Activated T-helper 1 cell treated with anti-CD3 and anti-CD28 coated beads, Interleukin-2, amount 50 U/mL, for 16 hours (primary cell): ENCODE data around the gene UACA.

ENCODE experiments used
- DNase-seq, 2 donors: peaks; one replicate each; pipeline ENCODE4 v3.0.0-alpha.2; 2020; ENCODE audit warnings: low read depth in 1 of 2, low spot score in 1 of 2

The UACA gene

GRCh38 chr15:70710714-70711113 is 52.6 kb downstream of the UACA start:
- DNase-seq, result no peak

- DNase-seq, result no peak
Measured at GRCh38 chr15:70708839-70709238, 54.5 kb downstream of the UACA start.

- DNase-seq, result no peak
Measured at GRCh38 chr15:70707686-70708300, 55.6 kb downstream of the UACA start.

GRCh38 chr15:70704731-70705130 is 58.6 kb downstream of the UACA start:
- no peak for DNase-seq

GRCh38 chr15:70704166-70704565 is 59.2 kb downstream of the UACA start:
- DNase-seq, result no peak

- no peak for DNase-seq
Measured at GRCh38 chr15:70703096-70703878, 60.1 kb downstream of the UACA start.

GRCh38 chr15:70702584-70702983 is 60.8 kb downstream of the UACA start:
- no peak for DNase-seq

- no peak for DNase-seq
Measured at GRCh38 chr15:70701891-70702568, 61.3 kb downstream of the UACA start.

GRCh38 chr15:70701171-70701570 is 62.2 kb downstream of the UACA start:
- no peak for DNase-seq

GRCh38 chr15:70699890-70700289 is 63.5 kb downstream of the UACA start:
- DNase-seq, result no peak

- DNase-seq, result no peak
Measured at GRCh38 chr15:70698836-70699390, 64.4 kb downstream of the UACA start.

GRCh38 chr15:70698426-70698825 is 64.9 kb downstream of the UACA start:
- DNase-seq, result no peak

GRCh38 chr15:70690491-70691276 is 72.7 kb downstream of the UACA start:
- no peak for DNase-seq

- no peak for DNase-seq
Measured at GRCh38 chr15:70690021-70690420, 73.3 kb downstream of the UACA start.

- no peak for DNase-seq
Measured at GRCh38 chr15:70687482-70687881, 75.9 kb downstream of the UACA start.

- no peak for DNase-seq
Measured at GRCh38 chr15:70680817-70681216, 82.5 kb downstream of the UACA start.

- no peak for DNase-seq
Measured at GRCh38 chr15:70679919-70680231, 83.5 kb downstream of the UACA start.

GRCh38 chr15:70672081-70672480 is 91.3 kb downstream of the UACA start:
- no peak for DNase-seq

GRCh38 chr15:70670680-70671079 is 92.7 kb downstream of the UACA start:
- no peak for DNase-seq

- no peak for DNase-seq
Measured at GRCh38 chr15:70669966-70670658, 93.2 kb downstream of the UACA start.
